ENCODE measurements around the gene PIK3CB. TPM values are rescaled to one million over a fixed set of nuclear protein-coding genes. Genes with fewer than 3 reads are reported as not detected.

Gene PIK3CB
- total and polyA plus RNA-seq, 2 of the 8 experiments (the other 6 are each of a cell fraction or from before 2014, with no cell fraction given), result 8.3 to 35.2 TPM

DNA sequence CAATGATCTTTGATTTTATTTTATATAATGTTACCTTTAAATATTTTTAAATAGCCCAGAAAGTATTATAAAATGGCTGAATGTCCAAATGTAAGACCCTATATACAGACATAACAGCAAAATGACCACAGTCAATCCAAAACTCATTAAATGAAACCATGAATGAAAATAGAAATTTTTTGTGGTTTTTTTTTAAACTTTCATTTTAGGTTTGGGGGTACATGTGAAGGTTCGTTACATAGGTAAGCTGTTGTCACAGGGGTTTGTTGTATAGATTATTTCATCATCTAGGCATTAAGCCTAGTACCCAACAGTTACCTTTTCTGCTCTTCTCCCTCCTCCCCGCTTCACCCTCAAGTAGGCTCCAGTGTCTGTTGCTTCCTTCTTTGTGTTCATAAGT, 117.4 kb downstream of the PIK3CB start:
- no peaks in the 10 kb centered on the region for H3K79me2 ChIP-seq (ENCODE audit: control insufficient read depth in 1 of 2, insufficient read depth in 2 of 2, low read length in 2 of 2)
- H4K8ac ChIP-seq (ENCODE audit: extremely low read depth, insufficient read depth, low read length), result no peak overlapping the region
- FAIRE-seq, result no peak
- ChIA-PET CTCF (ENCODE audit: partially characterized antibody) (interaction anchor here (0.6 to 3.0 kb wide), 2 partner anchors 128 to 197 kb away, joined by 3 to 17 read pairs; no protein-coding TSS in a partner anchor), POLR2A (ENCODE audit: partially characterized antibody) (no interaction called here)
- H2BK5ac ChIP-seq (ENCODE audit: low read depth, low read length), result no peak overlapping the region
- H2AFZ ChIP-seq (ENCODE audit: low read length), result no peak overlapping the region
- no peak overlapping the region for H3K23ac ChIP-seq (ENCODE audit: insufficient read length)
- H2BK20ac ChIP-seq (ENCODE audit: low read length), result no peak overlapping the region
- H4K5ac ChIP-seq (ENCODE audit: insufficient read length, low read depth, low read length), result no peak overlapping the region
- H3K56ac ChIP-seq (replicated peaks; ENCODE audit: insufficient read length, low read depth, low read length), result no peak overlapping the region
- H3K79me1 ChIP-seq (ENCODE audit: low read depth, low read length), result no peaks in the 10 kb centered on the region
- no peak overlapping the region for H3K4ac ChIP-seq (replicated peaks; ENCODE audit: insufficient read length, low read depth, low read length)
- no peak for DNase-seq (ENCODE audit: low read depth in 1 of 2, low spot score in 2 of 2)
- H3K27ac ChIP-seq (ENCODE audit: low read depth, low read length), result no peak overlapping the region
- H2BK12ac ChIP-seq (ENCODE audit: low read depth, low read length), result no peak overlapping the region
- no peaks in the 10 kb centered on the region for H3K4me1 ChIP-seq (replicated peaks in 1 of 4; ENCODE audit: control insufficient read depth in 3 of 4, insufficient read depth in 4 of 4, low read length in 3 of 4)
- H3K27me3 ChIP-seq (replicated peaks in 1 of 4; ENCODE audit: control insufficient read depth in 3 of 4, extremely low read depth in 1 of 4, insufficient read depth in 3 of 4, low read length in 3 of 4), result no peaks in the 10 kb centered on the region
- 86% methylated on average over 2 of the region's 2 CpGs; no CpG with 5 or more reads in 1 of the 2 experiments for WGBS, 2 experiments (ENCODE audit: extremely low coverage in 1 of 2, insufficient coverage in 1 of 2, insufficient read length in 1 of 2, insufficient replicate concordance in 2 of 2, low coverage in 1 of 2, low lambda C conversion rate in 2 of 2, missing lambda C conversion rate in 1 of 2)
- no peak overlapping the region for H2BK120ac ChIP-seq (replicated peaks; ENCODE audit: low read depth, low read length)
- no peak overlapping the region for H3K14ac ChIP-seq (ENCODE audit: insufficient read length)
- H3K4me3 ChIP-seq (ENCODE audit: extremely low read depth in 1 of 4, insufficient read depth in 2 of 4, low read depth in 3 of 4, low read length in 4 of 4), result no peak overlapping the region
- no peak overlapping the region for H2AK5ac ChIP-seq (ENCODE audit: low read depth, low read length)
- H3K9me3 ChIP-seq (ENCODE audit: insufficient read depth in 2 of 2, low read depth in 1 of 2, low read length in 1 of 2), result no peaks in the 10 kb centered on the region
- no peak overlapping the region for H3K18ac ChIP-seq (ENCODE audit: extremely low read depth, low read length)
- H3K9ac ChIP-seq (replicated peaks in 1 of 4; ENCODE audit: extremely low read depth in 1 of 4, low read depth in 3 of 4, low read length in 3 of 4), result no peak overlapping the region
- H2BK15ac ChIP-seq (ENCODE audit: low read length), result no peak overlapping the region
- H4K91ac ChIP-seq (replicated peaks; ENCODE audit: insufficient read length, low read length), result no peak overlapping the region
- no peaks in the 10 kb centered on the region; the same call in 1 of the 2 replicates for H3K23me2 ChIP-seq (ENCODE audit: low read depth, low read length)
- H4K20me1 ChIP-seq (replicated peaks in 1 of 2; ENCODE audit: control insufficient read depth in 1 of 2, insufficient read depth in 2 of 2, low read length in 2 of 2), result no peaks in the 10 kb centered on the region
- peaks cover 0 to 2% (median 0%) of the 10 kb centered on the region in 4 experiments; a peak in 3 of 8 replicates for H3K36me3 ChIP-seq (ENCODE audit: control insufficient read depth in 2 of 4, insufficient read depth in 4 of 4, low read length in 3 of 4)
- no peak for TF ChIP-seq TAF7 (optimal IDR thresholded peaks at IDR 0.05; ENCODE audit: borderline replicate concordance, low read depth, low read length)
- no peak for TF ChIP-seq CTBP2 (IDR thresholded peaks at IDR 0.05; ENCODE audit: borderline replicate concordance, insufficient read depth, insufficient read length, low read length)
- TF ChIP-seq, protein P1, sequence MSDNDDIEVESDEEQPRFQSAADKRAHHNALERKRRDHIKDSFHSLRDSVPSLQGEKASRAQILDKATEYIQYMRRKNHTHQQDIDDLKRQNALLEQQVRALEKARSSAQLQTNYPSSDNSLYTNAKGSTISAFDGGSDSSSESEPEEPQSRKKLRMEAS (IDR thresholded peaks at IDR 0.05), result no peak
- H3K4me2 ChIP-seq (ENCODE audit: insufficient read depth in 1 of 2, low read depth in 2 of 2, low read length in 2 of 2), result no peak overlapping the region
